HG02840 (cell line): Measurements from ENCODE around the gene TMEM184A.

Source experiments
- ATAC-seq: cut with Tn5 transposase; IDR thresholded peaks from one replicate; pipeline ENCODE4 v1.9.1; 2021; ENCODE audit warnings: mild to moderate bottlenecking, moderate library complexity, moderate number of reproducible peaks; ENCODE audit not compliant: unreplicated experiment, low FRiP score

The TMEM184A gene

GRCh38 chr7:1541431-1542162 is 14.4 kb downstream of the TMEM184A start:
- ATAC-seq, result no peak

GRCh38 chr7:1540776-1541271 is 15.2 kb downstream of the TMEM184A start:
- ATAC-seq, result no peak

DNA sequence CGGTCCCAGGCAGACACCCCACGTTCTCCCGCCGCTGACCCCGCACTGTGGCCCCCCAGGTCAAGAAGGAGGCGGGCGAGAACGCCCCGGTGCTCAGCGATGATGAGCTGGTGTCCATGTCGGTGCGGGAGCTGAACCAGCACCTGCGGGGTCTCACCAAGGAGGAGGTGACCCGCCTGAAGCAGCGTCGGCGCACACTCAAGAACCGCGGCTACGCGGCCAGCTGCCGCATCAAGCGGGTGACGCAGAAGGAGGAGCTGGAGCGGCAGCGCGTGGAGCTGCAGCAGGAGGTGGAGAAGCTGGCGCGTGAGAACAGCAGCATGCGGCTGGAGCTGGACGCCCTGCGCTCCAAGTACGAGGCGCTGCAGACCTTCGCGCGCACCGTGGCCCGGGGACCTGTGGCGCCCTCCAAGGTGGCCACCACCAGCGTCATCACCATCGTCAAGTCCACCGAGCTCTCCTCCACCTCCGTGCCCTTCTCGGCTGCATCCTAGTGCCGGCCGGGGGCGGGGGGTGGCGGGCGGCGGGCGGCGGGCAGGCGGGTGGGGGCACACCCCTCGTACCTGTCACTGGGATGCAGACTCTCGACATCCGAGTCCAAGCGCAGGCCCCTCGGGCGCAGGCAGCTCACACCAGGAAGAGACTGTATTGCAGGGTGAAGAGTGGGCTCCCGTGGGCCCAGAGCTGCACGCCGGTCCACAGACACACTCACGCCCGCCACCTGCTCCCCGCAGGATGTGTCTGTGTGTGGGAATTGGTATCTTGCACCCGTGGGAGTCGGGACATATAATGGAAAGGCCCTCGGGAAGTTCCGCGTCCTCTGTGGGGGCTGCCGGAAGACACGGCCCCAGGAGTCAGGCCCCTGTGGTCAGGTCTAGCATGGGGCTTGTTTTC is 15.9 kb downstream of the TMEM184A start:
- no peak for ATAC-seq

- no peak for ATAC-seq
Observed at GRCh38 chr7:1539181-1539881, 16.7 kb downstream of the TMEM184A start.

GRCh38 chr7:1538544-1539180 is 17.3 kb downstream of the TMEM184A start:
- ATAC-seq, result no peak

DNA sequence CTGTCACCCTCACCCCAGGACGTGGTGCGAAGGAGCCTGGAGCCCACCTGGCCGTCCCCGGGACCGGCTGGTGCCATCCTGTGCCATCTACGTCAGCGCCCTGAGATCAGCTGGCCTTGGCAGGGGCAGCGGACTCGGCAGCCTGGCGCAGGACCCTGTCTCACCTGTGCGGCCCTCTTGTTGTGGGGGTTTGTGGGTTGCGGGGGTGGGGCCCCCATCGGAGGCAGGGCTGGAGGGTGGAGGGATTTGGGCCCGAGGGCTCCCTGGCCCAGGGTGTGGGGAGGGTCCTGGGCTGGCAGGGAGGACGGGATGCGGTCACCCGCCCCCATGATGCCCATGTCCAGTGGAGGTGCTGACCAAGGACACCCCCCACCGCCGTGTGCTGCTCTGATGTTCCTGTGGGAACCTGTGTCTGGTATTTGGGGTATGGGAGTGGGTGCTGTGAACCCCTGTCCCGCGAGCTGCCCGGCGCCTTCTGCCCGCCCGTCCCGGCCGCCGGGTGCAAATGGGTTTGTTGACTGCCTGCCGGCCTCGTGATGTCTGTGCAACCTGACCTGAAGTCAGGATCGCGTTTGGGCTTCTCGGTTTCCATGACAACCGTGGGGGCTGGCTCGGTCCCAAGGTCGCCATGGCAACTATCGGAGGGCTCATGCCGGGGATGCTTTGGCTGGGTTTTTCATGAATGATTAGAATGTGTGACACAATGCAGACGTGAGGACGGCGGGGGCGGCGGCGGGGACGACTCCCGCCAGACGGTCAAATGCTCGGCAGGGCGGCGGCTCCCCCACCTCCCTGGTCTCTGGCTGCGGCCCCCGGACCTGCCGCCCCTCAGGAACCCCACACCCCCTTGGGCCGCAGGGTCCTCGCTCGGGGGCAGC is 18.2 kb downstream of the TMEM184A start:
- no peak for ATAC-seq

DNA sequence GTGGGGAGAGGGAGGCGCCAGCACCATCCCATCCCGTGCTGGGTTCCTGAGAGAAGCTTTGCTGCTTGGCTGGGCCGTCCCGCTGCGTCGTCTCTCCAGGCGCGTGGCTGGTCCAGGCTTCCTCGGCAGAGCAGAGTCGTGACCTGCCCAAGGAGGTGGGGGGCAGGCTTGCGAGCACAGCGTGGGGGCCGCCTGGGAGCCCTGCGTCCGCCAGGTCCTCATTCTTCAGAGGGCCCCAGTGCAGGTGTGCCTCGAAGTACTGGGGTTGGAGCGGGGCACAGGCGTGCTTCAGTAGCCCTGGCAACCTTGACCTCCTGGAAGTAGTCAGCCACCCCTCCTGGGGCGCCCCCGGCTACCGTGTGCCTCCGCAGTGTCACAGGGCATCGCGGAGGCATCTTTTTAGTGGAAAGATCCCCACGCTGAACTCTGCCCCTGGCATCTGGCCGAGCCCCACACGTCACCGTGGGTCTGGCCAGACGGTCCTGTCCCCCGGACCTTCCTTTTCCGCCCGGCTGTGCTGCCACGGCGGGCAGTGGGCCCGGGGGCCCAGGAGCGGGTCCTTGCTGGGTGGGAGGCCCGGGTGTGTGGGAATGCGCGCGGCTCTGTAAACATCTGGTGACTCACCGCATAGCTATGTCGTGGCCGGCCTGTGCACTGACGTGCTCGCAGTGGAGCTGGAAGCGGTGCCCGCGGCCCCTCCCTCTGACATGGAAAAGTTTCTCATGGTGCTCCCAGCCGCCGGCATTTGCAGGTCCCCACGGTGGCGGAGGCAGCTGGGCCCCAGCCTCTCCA is 19.1 kb downstream of the TMEM184A start:
- no peak for ATAC-seq

DNA sequence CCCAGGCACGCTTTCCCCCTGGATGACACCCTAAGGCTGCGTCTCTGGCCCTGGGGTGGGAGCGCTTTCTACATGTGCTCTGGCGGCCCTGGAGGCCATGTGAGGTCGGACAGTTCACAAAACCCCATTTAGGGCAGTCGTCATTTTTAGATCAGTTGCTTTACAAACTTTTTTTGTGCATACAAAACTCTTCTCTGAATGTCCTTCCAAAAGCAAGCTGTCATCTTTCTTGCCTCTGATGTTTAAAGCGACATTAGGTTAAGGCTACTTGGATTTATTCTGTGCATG is 19.6 kb downstream of the TMEM184A start:
- ATAC-seq, result no peak

DNA sequence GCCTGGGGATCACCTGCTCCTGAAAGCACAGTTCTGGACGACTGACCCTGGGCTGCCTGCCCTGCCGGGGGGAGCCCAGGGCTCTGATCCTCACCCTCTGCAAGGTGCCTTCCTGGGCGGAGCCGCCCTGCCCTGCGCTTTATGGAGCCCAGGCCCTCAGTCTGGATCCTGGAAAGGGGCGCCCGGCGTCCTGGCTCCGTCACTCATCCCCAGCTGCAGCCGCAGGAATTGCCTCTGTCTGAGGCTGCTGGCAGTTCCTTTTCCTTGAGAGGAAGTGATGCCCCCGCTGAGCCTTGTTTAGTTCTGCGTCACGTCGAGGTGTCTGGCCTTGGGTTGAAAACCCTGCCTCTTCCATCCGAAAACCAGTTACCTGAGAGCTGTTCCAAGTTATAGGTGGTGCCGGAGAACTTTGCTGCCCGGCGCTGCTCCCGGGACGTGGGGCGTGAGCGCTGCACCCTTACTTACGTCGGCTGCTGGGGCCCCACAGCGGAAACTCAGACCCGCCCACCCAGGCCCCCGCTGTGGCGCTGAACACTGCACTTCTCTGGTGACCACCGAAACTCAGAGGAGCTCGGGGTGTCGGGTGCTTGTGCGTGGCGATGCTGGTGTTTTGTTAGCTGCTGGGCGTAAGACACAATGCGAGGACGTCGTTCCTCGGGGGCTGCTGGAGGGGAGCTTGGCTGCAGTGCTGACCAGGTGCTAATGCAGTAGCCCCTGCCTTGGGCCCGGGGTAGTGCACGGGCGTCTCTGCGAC is 20.1 kb downstream of the TMEM184A start:
- ATAC-seq, result no peak

DNA sequence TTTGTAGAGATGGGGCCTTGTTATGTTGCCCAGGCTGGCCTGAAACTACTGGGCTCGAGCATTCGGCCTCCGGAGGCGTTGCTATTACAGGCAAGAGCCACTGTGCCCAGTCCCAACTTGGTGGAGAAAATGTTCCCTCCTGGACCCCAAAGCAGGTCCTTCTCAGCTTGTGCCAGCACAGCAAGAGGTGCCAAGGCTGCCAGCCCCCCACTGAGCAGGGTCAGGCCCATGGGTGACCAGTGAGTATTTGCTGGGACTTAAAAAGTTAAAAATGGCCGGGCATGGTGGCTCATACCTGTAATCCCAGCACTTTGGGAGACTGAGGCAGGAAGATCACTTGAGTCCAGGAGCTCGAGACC is 20.9 kb downstream of the TMEM184A start:
- no peak for ATAC-seq

GRCh38 chr7:1534330-1535099 is 21.5 kb downstream of the TMEM184A start:
- no peak for ATAC-seq

- no peak for ATAC-seq
Observed at GRCh38 chr7:1533547-1534329, 22.3 kb downstream of the TMEM184A start.

- ATAC-seq, result no peak
Observed at GRCh38 chr7:1533255-1533546, 22.8 kb downstream of the TMEM184A start.

- ATAC-seq, result no peak
Observed at GRCh38 chr7:1532456-1533254, 23.4 kb downstream of the TMEM184A start.

GRCh38 chr7:1531979-1532455 is 24.0 kb downstream of the TMEM184A start:
- no peak for ATAC-seq
